MV-4-11 (cell line): Measurements from ENCODE around the gene RAMP3.
"Not testable (repeated sequence)": the region's sequence is repeated elsewhere in the genome, so short reads cannot be mapped to it uniquely, and the experiment has no call there.

Experiments used
- DNase-seq: peaks from one replicate; lab custom pipeline; 2025; lab: John Stamatoyannopoulos, UW

Gene RAMP3

DNA sequence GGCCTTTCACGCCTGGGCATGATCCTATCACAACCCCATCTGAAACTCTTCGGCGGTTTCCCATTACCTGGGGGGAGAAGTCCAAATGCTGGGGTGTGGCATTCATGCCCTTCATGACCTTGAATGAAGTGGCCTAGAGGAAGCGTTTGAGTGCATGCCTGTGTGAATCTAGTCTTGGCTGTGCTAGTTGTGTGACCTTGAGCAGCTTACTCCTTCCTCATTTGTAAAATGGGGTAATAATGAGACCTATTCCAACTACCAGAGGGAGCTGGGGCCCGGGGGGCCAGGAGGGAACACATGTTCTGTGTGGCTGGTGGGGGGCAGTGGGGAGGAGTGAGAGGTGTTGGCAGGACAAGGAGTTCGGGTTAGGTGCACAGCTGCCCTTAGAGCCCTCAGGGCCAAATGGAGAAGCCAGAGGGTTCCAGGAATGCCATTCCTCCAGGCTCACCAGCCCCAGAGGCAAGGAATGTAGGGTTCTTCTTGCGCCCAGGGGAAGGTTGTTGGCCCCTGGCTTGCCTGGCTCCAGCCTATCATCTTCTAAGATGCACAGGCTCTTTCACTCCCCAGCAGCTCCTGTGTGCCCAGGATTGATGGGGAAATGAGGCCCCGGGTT, 24.8 kb upstream of the RAMP3 start:
- DNase-seq = no peak

DNA sequence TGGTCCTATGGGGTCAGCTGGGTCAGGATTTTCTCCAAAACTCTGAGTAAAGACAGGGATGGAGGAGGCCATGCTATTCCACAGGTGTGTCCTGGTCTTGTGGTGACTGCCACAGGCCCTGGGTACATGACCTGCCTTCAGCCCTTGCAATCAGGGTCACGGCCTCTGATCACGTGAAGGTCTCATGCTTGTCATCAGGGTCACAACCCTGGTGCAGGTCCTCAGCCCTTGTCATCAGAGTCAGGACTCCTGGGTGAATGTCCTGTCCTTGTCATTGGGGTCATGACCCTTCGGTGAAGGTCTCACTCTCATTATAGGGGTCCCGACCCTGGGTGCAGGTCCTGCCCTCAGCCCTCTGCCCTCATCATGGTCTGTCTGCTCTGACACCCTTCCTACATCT, 24.2 kb upstream of the RAMP3 start:
- DNase-seq = no peak

DNA sequence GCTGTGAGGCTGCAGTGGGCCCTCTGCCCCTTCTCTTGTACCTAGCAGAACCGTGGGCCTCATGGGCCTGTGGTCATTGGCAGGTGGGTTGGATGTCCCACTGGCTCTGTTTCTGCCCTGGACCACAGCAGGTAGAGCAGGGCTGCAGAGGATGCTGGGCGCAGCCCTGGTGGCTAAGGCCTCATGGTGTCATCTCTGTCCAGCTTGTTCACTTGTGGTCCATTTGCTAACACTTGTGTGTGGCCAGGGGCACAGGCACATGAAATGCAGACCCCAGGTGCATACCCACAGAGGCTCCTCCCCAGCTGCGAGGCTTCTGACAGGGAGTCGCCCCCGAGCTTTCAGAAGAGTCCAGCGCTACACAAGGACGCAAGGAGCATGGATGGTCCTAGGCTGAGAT, 23.7 kb upstream of the RAMP3 start:
- DNase-seq = no peak

DNA sequence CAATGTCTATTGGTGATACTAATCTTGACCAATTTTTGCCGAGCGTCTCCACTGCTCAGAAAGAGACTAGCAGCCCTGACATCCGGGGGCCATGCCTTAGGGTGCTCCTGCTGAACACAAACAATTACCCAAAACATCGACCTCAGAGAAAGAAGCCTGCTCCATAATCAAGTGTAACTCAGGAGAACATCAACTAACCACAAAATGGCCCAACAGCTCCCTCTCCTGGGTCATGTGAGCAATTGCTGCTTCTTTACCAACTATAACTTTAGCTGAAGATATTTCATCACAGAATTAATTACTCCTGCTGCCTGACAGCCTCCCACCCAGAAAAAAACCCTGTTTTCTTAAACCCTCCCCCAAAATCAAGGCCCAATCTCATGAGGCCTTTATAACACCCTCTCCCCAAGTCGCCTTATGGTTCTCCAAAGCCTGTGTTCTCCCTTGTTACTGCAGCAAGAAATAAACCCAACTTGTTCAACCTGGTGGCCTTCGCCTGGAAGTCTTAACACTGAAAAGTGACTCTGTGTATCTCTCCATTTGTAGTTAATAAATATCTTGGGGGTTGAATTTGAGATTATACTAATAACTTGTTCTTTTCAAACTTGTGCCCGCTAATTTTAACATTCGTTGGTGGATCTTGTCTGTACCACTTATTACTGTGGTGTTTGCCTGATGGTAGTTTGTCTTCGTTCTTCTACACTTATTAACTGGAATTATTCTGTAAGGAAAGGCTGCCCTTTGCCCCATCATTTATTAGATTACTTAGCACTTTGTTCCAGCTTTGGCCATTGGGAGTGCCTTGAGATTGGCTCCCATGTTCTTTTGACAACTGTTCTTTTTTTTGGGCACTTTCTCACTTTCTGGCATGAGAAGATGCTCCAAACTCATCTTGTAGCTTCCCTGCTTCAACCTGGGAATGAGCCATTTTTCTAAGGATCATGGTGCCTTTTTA, 21.2 kb upstream of the RAMP3 start:
- peak; percentile 73 for DNase-seq

DNA sequence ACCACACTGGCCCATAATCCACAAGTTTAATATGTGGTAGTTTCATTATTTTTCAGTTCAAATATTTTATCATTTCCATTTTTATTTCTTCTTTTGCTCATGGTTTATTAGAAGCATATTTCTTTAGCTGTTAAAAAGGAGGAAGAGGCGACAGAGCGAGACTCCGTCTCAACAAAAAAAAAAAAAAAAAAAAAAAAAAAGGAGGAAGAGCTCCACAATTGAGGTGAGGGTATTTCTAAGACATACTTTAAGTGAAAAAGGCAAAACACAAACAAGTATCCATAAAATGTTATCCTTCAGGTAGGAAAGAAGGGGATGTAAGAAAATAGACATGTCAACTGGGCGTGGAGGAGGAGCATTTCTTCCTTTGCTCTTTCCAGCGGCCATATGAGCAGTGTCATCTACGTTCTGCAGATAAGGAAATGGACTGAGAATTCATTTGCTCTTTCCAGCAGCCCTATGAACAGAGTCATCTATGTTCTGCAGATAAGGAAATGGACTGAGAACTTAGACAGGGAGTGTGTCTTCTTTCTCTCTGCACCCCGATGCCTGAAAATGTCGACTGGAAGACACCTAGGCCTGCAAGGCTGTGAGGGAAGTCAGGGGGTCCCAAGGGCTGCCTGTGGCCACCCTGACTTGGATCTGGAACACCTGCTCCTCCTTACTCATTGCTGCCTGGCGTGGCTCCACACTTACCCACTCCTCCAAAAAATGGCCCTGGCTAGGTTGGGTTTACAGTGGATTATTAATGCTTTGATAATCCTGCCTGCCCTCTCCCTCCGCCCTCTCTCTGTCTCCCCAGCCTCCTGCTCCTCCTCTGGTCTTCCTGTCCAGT, 18.9 kb upstream of the RAMP3 start:
- DNase-seq = no peak

DNA sequence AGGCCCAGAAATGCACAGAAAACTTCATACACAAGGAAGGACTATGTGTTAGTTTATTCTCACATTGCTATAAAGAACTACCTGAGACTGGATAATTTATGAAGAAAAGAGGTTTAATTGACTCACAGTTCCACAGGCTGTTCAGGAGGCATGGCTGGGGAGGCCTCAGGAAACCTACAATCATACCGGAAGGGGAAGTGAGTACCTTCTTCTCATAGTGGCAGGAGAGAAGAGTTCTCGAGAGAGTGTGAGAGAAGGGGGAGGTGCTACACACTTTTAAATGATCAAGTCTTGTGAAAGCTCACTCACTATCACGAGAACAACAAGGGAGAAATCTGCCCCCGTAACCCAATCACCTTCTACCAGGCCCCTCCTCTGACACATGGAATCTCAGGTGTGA, 16.8 kb upstream of the RAMP3 start:
- peak; percentile 45 for DNase-seq

DNA sequence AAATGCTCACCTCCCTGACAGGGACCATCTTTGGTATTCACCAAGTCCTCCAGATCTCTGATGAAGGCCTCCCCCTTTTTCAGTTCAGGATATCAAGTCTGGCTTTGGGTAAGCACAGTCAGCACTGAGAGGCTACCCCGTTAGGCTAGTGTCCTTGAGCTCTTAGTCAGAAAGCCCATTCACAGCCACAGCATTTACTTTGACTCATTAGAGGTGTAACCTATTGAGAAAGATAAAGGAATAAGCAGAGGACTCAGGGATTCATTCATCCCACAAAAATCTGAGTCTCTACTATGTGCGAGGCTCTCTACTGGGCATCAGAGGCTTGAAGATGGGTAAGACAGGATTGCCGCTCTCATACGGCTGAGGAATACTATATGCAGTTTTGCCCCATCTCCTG, 14.0 kb upstream of the RAMP3 start:
- DNase-seq = no peak

DNA sequence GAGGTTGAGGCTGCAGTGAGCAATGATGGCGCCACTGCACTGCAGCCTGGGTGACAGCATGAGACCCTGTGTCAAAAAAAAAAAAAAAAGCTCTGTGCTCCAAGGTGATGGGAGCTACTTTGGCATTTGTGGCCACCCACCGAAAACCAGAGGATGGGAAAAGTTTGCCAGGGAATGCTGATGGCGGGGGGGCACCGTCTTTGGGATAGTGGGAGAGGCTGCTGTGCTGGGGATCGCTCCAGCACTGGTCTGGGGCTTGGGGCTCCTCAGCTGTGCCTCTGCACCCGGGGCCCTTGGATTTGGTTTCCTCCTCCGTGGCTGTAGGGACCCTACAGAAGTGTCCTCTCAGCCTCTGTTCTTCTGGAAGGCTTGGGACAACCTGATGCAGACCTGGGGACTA, 11.7 kb upstream of the RAMP3 start:
- DNase-seq = no peak

DNA sequence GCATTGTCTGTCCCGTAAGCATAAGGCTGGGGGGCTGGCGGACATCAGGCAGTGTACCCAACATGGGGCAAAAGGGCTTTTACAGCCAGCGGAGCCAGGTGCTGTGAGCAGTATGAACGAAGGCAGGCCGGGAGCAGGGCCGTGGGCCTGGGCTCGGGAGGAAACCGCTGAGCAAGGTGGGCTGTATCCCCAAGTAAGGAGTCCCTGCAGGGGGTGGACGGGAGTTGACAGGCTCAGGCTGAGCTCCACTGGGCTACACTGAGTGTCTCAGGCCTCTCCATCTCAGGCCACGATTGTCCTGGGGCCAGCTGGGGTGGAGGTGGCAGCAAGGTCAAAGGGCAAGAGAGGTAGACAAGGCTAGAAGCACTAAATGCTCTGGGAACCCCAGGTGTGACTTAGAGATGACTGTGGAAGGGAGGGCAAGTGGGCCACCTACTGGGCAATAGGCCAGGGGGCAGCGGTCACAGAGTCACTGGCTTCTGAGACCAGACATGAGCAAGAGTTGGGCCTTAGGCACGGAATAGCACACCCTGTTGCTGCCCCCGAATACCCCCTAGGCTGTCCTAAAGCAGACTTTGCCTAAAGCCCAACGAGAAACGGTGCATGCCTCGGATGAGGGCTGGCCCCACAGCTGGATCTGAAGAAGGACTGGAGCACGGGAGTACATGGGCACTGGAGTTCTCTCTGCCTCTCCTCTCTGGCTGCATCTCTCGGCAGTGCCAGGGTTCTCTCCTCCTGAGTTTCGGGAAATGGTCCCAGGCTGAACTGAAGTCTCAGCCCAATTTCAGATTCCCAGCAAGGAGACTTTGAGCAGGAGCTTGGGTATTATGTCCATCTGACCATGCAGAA, 10.8 kb upstream of the RAMP3 start:
- DNase-seq = no peak

DNA sequence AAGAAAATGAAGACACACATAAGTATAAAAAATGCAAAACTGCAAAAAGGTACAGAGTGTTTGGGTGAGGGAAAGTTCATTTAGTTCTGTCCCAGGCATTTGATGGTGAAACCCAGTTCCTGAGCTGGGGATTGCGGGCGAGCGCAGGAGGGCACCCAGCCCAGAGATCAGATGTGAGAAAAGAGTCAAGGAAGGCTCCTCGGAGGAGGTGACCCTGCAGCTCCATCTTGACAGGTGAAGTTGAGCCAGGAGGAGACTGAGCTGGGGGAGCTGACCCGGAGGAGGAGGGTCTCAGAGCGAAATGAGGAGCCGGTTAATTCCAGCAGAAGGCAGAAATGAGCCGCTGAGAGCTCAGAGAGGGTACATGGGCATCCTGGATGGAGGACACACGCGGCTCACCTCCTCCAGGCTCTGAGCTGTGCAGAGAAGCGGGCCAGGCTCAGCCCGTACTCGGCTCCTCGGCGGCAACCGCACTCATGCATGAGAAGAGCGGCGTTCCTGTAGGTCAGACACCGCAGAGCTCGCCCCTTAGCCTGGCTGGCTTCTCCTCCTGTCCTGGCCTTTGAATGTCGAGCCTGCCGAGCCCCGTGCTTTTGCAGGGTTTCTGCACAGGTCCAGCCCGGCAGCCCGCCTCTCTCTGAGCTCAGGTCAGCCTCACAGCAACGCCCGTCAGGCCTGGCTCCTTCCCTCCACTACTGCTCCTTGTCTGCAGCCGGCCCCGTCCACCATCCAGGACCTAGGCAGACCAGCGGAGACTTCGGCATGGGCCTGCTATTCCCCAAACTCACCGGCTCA, 9.5 kb upstream of the RAMP3 start:
- no peak for DNase-seq

DNA sequence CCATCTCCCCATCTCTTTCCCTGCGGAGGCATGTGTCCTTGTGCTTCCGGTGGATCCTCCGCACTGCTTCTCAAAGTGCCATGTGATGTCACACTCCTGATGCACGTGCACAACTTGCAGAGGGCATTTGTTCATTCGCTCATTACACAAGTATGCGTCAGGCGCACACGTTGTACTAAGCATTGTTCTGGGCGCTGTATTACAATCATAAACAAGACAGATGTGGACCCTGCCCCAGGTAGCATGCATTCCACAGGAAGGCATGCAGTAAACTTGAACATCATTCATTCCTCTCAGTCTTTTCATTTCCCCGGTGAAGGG, 9.0 kb upstream of the RAMP3 start:
- DNase-seq = no peak

DNA sequence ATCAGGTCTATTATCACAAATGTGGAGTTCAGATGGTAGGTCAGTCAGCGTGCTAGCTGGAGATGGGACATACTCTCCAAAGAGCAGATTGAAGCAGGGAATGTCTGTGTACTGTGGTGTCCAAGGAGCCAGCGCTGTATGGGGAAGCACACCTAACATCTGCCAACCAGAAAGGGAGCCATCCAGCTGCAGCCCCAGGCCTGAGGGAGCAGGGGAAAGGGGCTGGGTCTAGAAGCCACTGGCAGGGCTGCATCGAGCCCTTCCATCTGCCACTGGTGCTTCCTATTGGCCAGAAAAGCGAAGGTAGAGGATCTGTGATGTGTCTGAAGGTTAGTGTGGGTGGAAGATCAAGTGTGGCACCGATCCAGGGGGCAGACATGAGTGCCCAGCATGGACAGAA, 8.0 kb upstream of the RAMP3 start:
- DNase-seq = no peak

DNA sequence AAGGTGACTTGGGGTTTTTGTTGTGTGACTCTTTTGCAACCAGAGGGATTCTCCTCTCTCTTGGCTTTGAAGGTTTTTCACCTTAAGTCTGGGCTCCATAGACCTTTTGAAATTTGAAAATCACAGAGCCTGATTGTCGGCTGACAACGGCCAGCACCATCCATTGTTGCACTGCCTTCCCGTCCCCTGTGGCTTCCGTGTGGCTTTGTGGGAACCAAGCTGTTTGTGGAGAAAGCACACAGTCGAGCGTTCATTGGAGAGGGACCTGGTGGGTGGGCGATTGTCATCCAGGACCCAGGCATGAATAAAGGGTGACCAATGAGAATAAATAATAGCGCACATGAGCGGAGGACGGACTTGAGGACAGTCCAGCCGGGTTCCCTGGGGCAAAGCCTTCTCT, 7.4 kb upstream of the RAMP3 start:
- no peak for DNase-seq

DNA sequence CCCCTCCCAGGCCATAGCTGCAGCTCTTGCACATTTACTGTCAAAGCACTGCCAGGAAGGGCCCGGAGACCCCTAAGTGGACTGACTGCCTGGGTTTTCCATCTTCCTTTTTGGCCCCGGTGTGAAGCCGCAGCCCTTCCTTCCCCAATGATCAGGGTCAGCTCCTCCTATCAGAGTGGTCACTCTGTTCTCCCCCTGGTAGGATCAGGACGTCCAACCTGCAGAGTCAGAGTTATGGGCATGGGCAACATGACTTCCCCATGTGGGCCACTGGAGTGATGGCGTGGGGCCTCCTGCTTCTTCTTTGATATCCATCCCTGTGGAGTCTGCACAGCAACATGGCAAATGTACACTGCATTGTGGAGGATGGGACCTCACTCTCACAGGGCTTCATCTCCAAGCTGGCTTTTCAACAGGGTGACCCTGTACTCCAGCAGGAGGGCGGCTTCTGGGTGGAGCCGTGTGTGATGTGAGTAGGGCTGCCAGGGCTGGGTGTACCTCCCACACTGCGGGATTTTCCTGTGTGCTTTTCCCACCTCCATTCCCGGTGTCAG, 6.4 kb upstream of the RAMP3 start:
- no peak for DNase-seq

DNA sequence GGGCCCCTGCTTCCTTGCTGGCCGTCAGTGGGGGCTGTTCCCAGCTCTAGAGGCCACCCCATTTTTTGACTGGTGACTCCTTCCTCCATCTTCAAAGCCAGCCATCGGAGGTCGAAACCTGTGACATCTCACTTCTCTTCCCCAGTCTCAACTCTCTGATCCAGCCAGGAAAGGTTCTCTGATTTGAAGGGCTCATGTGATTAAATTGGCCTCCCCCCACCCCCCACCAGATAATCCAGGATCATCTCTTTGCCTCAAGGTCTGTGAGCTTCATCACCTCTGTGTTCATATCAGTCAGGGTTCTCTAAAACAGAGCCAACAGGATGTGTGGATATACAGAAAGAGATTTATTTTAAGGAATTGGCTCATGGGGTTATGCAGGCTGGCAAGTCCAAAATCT, 5.6 kb upstream of the RAMP3 start:
- no peak for DNase-seq

DNA sequence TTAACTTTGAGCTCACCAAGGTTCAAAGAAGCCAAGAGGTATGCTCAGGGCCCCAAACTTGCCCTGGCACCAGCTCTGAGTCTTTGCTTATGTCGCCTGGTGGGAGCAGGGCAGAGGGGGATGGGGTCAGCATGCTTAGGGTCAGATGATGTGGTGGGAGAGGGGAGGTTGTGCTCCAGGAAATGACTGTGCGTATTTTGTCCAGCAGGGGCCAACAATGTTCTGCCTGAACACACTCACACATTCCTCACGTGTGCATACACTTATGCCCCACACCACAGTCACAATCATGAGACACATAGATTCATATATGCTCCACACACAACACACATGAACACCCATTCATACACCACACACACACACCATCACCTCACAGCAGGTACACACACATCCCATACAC, 4.4 kb upstream of the RAMP3 start:
- DNase-seq = no peak

DNA sequence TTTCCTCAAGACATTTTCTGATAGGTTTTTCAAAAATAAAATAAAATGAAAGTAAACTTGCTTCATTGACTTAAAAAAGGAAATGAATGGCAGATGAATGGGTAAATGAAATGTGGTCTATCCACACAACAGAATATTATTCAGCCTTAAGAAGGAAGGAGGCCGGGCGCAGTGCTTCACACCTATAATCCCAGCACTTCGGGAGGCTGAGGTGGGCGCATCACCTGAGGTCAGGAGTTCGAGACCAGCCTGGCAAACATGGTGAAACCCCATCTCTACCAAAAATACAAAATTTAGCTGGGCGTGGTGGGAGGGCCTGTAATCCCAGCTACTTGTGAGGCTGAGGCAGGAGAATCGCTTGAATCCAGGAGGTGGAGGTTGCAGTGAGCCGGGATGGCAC, 3.7 kb upstream of the RAMP3 start:
- DNase-seq = not testable (repeated sequence)

DNA sequence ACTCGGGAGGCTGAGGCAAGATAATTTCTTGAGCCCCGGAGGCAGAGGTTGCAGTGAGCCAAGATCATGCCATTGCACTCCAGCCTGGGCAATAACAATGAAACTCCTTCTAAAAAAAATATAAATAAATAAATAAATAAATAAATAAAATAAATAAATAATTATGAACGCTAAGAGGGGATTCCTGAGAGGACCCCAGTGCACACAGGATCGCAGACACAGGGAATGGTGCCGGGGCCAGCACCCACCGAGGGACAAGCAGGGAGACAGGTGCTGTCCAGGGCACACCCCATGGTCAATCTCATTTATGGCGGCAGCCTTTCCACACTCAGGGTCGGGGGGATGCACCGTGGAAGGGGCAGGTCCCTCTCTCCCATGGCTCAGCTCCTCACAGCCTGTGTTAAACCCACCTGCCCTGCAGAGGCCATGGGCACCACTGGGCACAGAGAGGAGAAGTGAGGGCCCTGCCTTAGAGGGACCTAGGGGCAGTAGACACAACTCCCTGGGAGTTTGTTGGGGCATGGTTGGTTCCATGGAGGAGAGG, 2.2 kb upstream of the RAMP3 start:
- DNase-seq = no peak

DNA sequence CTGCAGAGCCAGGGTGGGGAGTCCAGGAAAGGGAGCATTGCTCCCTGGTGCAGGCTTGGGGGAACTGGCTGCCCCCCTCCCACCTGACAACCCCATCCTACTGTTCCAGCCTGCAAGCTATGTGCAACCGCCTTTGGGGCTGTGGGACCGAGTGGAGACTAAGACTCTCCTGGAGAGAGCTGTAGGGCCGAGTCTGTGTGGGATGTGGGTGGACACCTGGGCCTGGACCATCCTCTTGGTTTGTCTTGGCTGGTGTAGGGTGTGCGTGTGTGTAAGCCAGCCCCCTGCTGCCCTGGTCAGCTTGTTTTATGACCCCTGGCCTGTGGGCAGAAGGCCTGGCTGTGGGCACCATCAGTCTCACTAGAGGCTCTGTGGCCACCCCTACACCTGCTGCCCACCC, 1.6 kb upstream of the RAMP3 start:
- no peak for DNase-seq

DNA sequence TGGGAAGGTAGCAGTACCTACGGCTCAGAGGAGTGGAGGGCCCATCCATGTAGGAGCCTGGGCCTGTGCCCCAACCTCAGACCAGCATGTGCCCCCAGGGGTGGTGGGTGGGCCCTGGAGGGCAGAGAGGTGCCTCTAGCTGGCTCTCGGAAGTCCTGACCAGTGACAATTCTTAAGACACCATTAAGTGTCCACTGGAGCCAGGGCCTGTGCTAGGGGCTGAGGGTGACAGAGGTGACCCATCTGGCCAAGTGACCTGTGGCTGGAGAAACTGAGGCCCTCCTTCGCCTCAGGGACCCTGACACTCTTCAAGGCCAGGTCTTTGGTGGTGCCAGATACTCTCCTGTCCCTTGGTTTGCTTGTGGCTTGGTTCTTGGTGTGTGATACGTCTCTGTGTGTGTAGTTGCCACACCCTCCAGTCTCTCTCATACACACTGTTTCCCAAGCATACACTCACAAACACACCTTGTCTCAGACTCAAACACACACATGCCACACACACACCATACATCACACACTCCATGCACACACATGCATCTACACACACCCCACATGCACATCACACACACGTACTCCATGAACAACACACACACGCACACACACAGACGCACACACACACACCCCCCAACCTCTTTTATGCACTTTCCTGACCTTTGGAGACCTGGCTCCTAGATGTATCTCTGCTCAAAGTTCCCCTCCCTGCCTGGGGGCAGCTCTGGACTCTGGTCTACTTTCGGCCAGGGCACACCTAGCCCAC, 897 bp upstream of the RAMP3 start:
- DNase-seq = no peak
